ENCODE measurements around the gene FOXB2.

GRCh38 chr9:77011973-77012821, 7.3 kb upstream of the FOXB2 start:
- TF ChIP-seq EP300 (IDR thresholded peaks at IDR 0.05; ENCODE audit: low read depth in 2 of 2, low read length in 2 of 2) (no peak), EP300 (CRISPR knock-in tag; IDR thresholded peaks at IDR 0.05; ENCODE audit: borderline replicate concordance) (no peak), POLR2AphosphoS5 (IDR thresholded peaks at IDR 0.05; ENCODE audit: low read depth, low read length) (no peak), GMEB1 (CRISPR knock-in tag; IDR thresholded peaks at IDR 0.05; ENCODE audit: borderline replicate concordance) (no peak), GPN1 (CRISPR knock-in tag; IDR thresholded peaks at IDR 0.05; ENCODE audit: borderline replicate concordance) (no peak), ZBTB20 (CRISPR knock-in tag; IDR thresholded peaks at IDR 0.05; ENCODE audit: borderline replicate concordance, low read depth) (no peak), PHF8 (CRISPR knock-in tag; IDR thresholded peaks at IDR 0.05) (no peak), CTCF (CRISPR knock-in tag; IDR thresholded peaks at IDR 0.05) (peak; percentile 88), TCF12 (IDR thresholded peaks at IDR 0.05) (no peak), TCF12 (CRISPR knock-in tag; IDR thresholded peaks at IDR 0.05) (no peak), ZFY (CRISPR knock-in tag; IDR thresholded peaks at IDR 0.05) (no peak), ZFP41 (CRISPR knock-in tag; IDR thresholded peaks at IDR 0.05; ENCODE audit: borderline replicate concordance) (no peak)
